GM10266 (cell line): Measurements from ENCODE around the gene RGS7.

Experiments
- DNase-seq: peaks from one replicate; pipeline ENCODE4 v3.0.0; 2012; ENCODE audit errors: extremely low spot score
- CTCF ChIP-seq: IDR thresholded peaks from 2 replicates; pipeline ENCODE4 v1.5.1; 2012; ENCODE audit warnings: mild to moderate bottlenecking, low read depth; ENCODE audit not compliant: control insufficient read depth, insufficient read depth; ENCODE audit errors: missing control alignments

The RGS7 gene

DNA sequence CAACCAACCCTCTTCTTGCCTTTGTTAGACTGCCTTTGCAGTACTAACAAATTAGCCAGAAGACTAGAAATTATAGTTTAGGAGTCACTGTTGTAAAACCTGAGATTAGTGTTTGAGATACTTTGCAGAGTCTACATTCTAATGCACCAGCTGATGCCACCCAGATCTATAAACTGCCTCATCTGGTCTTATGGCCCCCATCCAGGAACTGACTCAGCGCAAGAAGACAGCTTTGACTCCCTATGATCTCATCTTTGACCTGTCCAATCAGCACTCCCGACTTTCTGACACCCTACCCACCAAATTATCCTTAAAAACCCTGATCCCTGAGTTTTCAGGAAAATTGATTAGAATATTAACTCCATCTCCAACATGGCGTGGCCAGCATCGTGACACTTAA is 334.6 kb downstream of the RGS7 start:
- TF ChIP-seq CTCF, result no peak

DNA sequence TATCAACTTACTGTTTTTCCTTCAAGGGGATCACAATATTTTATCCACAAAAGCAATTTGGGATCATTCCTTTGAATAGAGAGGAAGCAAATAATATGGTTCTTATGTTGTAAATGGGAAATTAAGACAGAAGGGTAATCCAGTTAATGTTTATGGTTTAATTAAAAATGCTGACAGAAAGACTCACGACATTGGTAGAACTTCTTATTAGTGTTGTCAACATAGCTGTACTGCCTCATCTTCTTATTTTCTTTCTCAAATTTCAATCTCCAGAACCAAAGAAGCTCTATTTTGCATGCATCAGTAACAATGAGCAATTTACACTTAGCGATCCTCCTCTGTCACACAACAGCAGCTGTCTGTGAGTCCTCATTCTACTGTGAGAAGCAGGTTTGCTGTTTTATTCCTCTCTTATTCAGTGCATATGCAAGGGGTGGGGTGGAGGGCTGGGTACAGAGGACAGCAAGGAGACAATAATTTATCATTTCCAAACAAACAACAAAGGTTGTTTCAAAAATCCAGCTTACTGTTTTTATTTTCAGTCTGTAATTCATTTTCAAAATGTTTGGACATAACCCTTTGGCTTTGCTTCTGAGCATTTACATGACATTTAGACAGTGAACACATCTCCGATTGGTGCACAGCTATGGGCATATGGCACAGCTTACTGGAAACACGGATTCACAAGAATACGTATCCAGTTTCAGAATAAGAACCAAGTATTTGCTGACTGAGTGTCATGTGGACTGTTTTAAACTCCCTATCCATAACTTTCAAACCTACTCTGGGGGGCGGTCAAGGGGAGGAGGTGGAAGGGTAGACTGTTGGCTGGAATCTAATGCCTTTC is 335.9 kb downstream of the RGS7 start:
- DNase-seq, result no peak
- no peak for TF ChIP-seq CTCF

More for the DNA sequence above, 334.6 kb downstream of the RGS7 start:
- DNase-seq, result no peak

DNA sequence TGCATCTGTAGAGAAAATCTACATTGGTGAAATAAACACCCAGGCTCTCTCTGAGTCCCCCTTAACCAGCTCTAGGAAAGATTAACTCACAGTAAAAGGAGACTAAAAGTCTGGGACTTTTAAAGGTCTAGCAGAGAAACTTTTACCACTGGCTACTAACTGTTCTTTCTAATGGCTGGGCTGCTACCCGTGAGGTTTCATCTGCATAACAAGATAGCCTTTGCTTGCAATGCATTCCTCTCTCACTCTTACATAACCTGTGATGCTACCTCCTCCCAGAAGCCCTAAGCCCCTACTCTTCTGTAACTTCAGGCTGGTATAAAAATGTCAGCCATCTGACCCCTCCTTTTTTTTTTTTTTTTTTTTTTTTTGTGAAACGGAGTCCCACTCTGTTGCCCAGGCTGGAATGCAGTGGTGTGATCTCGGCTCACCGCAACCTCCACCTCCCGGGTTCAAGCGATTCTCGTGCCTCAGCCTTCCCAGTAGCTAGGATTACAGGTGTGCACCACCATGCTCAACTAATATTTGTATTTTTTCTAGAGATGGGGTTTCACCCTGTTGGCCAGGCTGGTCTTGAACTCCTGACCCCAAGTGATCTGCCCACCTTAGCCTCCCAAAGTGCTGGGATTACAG is 344.2 kb downstream of the RGS7 start:
- DNase-seq, result no peak
- no peak for TF ChIP-seq CTCF

- no peak for TF ChIP-seq CTCF
- no peak for DNase-seq
These were observed 349.3 kb downstream of the RGS7 start for GRCh38 chr1:241007668-241008067.

GRCh38 chr1:240999826-241000225 is 357.2 kb downstream of the RGS7 start:
- no peak for DNase-seq
- no peak for TF ChIP-seq CTCF

GRCh38 chr1:240998441-240999015 is 358.5 kb downstream of the RGS7 start:
- no peak for DNase-seq
- TF ChIP-seq CTCF, result no peak

DNA sequence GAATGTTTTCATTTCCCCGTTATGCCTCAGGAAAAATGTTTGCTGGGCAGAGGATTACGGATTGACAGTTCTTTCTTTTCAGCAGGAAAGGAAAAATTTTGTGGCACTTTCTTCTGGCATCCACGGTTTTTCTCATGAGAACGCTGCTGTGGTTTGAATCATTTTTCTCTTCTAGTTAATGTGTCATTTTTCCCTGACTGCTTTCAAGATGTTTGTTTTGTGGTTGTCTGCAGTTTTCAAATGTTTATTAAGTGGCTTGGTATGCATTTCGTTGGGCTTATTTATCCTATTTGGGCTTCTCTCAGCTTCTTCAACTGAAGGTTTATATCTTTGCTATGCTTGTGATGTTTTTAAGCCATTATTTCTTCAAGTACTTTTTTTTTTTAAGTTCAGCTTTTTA is 359.0 kb downstream of the RGS7 start:
- TF ChIP-seq CTCF, result no peak
- DNase-seq, result no peak
